ENCODE measurements around the gene HMCN1. TPM values are rescaled to one million over a fixed set of nuclear protein-coding genes. Genes with fewer than 3 reads are reported as not detected.

Gene HMCN1
- total RNA-seq, 2 donors from 2014 or later, result 6.5 to 7.4 TPM

DNA sequence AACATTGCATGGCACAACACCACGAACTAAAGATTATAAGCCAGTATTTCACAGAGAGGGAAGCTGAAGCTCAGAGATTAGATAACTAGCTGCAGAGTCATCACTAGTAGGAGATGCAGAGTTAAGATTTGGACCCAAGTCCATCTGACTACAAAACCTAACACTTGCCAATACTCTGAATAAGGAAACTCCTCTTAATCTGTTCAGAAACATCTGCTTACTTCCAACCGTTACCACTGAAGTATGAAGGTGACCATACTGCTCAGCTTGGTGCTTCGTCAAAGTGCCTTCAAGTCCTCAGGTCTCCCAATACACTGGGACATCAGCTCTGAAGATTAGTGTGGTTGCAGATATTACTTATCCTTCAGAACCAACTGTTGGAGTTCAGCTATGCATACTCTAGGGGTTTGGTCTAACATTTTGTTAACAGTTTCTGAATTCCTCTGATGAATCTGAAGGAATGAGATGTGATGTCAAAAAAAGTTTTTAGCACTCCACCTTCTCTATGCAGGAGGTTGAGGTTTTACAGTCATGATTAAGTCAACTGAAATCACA, 461.3 kb downstream of the HMCN1 start:
- H3K4me3 ChIP-seq (ENCODE audit: low read length), result no peak overlapping the region
- Mint-ChIP-seq H3K4me3 (no peak overlapping the region), H3K4me1 (no peaks in the 10 kb centered on the region), H3K36me3 (ENCODE audit: low read depth) (no peaks in the 10 kb centered on the region), H3K27me3 (ENCODE audit: insufficient read depth) (no peaks in the 10 kb centered on the region), H3K9me3 (no peaks in the 10 kb centered on the region), H3K27ac (no peak overlapping the region)
- no peak for DNase-seq
- WGBS, 2 experiments (ENCODE audit: insufficient coverage in 1 of 2, insufficient read length in 1 of 2), result 93 to 100% methylated on average over 1 to 3 of the region's 3 CpGs
- no peaks in the 10 kb centered on the region for H3K36me3 ChIP-seq (ENCODE audit: control insufficient read depth, insufficient read depth, low read length)
- no peak overlapping the region for H3K27ac ChIP-seq (ENCODE audit: low read depth, low read length)
- H3K9me3 ChIP-seq (ENCODE audit: control insufficient read depth, low read length), result no peaks in the 10 kb centered on the region
- H3K4me1 ChIP-seq (ENCODE audit: control insufficient read depth, insufficient read depth, low read length), result peaks cover 4% of the 10 kb centered on the region
- H3K27me3 ChIP-seq (ENCODE audit: control insufficient read depth, insufficient read depth, low read length, poor library complexity, severe bottlenecking), result no peaks in the 10 kb centered on the region
- TF ChIP-seq, protein P1, sequence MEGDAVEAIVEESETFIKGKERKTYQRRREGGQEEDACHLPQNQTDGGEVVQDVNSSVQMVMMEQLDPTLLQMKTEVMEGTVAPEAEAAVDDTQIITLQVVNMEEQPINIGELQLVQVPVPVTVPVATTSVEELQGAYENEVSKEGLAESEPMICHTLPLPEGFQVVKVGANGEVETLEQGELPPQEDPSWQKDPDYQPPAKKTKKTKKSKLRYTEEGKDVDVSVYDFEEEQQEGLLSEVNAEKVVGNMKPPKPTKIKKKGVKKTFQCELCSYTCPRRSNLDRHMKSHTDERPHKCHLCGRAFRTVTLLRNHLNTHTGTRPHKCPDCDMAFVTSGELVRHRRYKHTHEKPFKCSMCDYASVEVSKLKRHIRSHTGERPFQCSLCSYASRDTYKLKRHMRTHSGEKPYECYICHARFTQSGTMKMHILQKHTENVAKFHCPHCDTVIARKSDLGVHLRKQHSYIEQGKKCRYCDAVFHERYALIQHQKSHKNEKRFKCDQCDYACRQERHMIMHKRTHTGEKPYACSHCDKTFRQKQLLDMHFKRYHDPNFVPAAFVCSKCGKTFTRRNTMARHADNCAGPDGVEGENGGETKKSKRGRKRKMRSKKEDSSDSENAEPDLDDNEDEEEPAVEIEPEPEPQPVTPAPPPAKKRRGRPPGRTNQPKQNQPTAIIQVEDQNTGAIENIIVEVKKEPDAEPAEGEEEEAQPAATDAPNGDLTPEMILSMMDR (conservative IDR thresholded peaks at IDR 0.05), result no peak
- H3K9ac ChIP-seq (ENCODE audit: extremely low read depth, low read length, poor library complexity, severe bottlenecking), result no peak overlapping the region

- Histone ChIP-seq H3K4me1 (ENCODE audit: control insufficient read depth, insufficient read depth, low read length) (no peaks in the 10 kb centered on the region), H3K9me3 (ENCODE audit: control insufficient read depth, low read length) (no peaks in the 10 kb centered on the region), H3K27ac (ENCODE audit: low read depth, low read length) (peak overlapping the region; percentile 26), H3K9ac (ENCODE audit: extremely low read depth, low read length, poor library complexity, severe bottlenecking) (no peak overlapping the region), H3K27me3 (ENCODE audit: control insufficient read depth, insufficient read depth, low read length, poor library complexity, severe bottlenecking) (no peaks in the 10 kb centered on the region), H3K4me3 (ENCODE audit: low read length) (no peak overlapping the region), H3K36me3 (ENCODE audit: control insufficient read depth, insufficient read depth, low read length) (no peaks in the 10 kb centered on the region)
- Mint-ChIP-seq H3K4me3 (no peak overlapping the region), H3K9me3 (no peaks in the 10 kb centered on the region), H3K4me1 (no peaks in the 10 kb centered on the region), H3K36me3 (ENCODE audit: low read depth) (no peaks in the 10 kb centered on the region), H3K27me3 (ENCODE audit: insufficient read depth) (no peaks in the 10 kb centered on the region), H3K27ac (no peak overlapping the region)
- no peak for DNase-seq
- TF ChIP-seq, protein P1 (conservative IDR thresholded peaks at IDR 0.05), result no peak
- WGBS, 2 experiments (ENCODE audit: insufficient coverage in 1 of 2, insufficient read length in 1 of 2), result 95% methylated on average over 4 to 5 of the region's 5 CpGs
These were observed 468.1 kb downstream of the HMCN1 start for GRCh38 chr1:186202271-186202764.

- Mint-ChIP-seq H3K36me3 (ENCODE audit: low read depth) (no peaks in the 10 kb centered on the region), H3K9me3 (no peaks in the 10 kb centered on the region), H3K4me1 (peaks cover 1% of the 10 kb centered on the region), H3K4me3 (no peak overlapping the region), H3K27me3 (ENCODE audit: insufficient read depth) (no peaks in the 10 kb centered on the region), H3K27ac (no peak overlapping the region)
- 85 to 90% methylated on average over 2 of the region's 2 CpGs for WGBS, 2 experiments (ENCODE audit: insufficient coverage in 1 of 2, insufficient read length in 1 of 2)
- no peaks in the 10 kb centered on the region for H3K36me3 ChIP-seq (ENCODE audit: control insufficient read depth, insufficient read depth, low read length)
- DNase-seq, result no peak
- no peaks in the 10 kb centered on the region for H3K27me3 ChIP-seq (ENCODE audit: control insufficient read depth, insufficient read depth, low read length, poor library complexity, severe bottlenecking)
- H3K9me3 ChIP-seq (ENCODE audit: control insufficient read depth, low read length), result no peaks in the 10 kb centered on the region
- H3K4me1 ChIP-seq (ENCODE audit: control insufficient read depth, insufficient read depth, low read length), result peaks cover 2% of the 10 kb centered on the region
- TF ChIP-seq, protein P1 (conservative IDR thresholded peaks at IDR 0.05), result no peak
- no peak overlapping the region for H3K27ac ChIP-seq (ENCODE audit: low read depth, low read length)
- no peak overlapping the region for H3K9ac ChIP-seq (ENCODE audit: extremely low read depth, low read length, poor library complexity, severe bottlenecking)
- H3K4me3 ChIP-seq (ENCODE audit: low read length), result no peak overlapping the region
These were observed 468.6 kb downstream of the HMCN1 start for GRCh38 chr1:186202776-186203175.

Data from endodermal cell (in vitro differentiated cells).